HCT116 (cell line): Measurements from ENCODE around the gene GNPTAB. TPM values are rescaled to one million over a fixed set of nuclear protein-coding genes. Genes with fewer than 3 reads are reported as not detected.
A peak's percentile ranks its signal among the peaks of the same experiment; 100 is the strongest.

Experiments
- ATAC-seq: fragments of 200-7000 bp; cut with Tn5 transposase; 2 replicates; pipeline ENCODE4 v1.9.1; 2020; ENCODE audit warnings: mild to moderate bottlenecking, moderate library complexity
- BruUV-seq: library from RNA; stranded (reverse); fragments of 400-500 nt; replicated peaks from 2 replicates; lab custom pipeline; 2021; lab: Mats Ljungman, UMichigan
- CTCF ChIA-PET: fragments of 300-600 bp; sonication (Branson Sonifier 250); formaldehyde crosslinking; loops from one replicate; lab custom pipeline; 2021; ENCODE audit warnings: antibody characterized with exemption; lab: Charles Lee
- POLR2A ChIA-PET: fragments of 300-600, 350-600 bp; sonication (Branson Sonifier 250); formaldehyde crosslinking; loops from one replicate; lab custom pipeline; 2021; ENCODE audit warnings: antibody characterized with exemption; lab: Charles Lee
- RAD21 ChIA-PET, 2 experiments: fragments of 300-600 bp; sonication (Branson Sonifier 250); formaldehyde crosslinking; loops; one replicate each; lab custom pipeline; 2023; ENCODE audit warnings: low total read pairs in 2 of 2; ENCODE audit not compliant: uncharacterized antibody in 2 of 2, unreplicated experiment in 2 of 2, low non-redundant PET in 1 of 2; lab: Charles Lee
- DNase-seq: peaks from one replicate; pipeline ENCODE4 v3.0.0-alpha.2; 2010; ENCODE audit warnings: low read depth, low spot score
- H2AFZ ChIP-seq: fragments of 200-600 bp; shearing (Covaris generic), sonication (generic); 2 replicates; pipeline ENCODE4 v1.6.1; 2017; ENCODE audit warnings: low read depth, mixed run types, mixed read lengths, antibody characterized with exemption, low read length; ENCODE audit not compliant: poor library complexity, severe bottlenecking
- H3K27ac ChIP-seq: 2 replicates; pipeline ENCODE4 v1.5.1; 2012; ENCODE audit warnings: low read depth, low read length
- H3K27me3 ChIP-seq: fragments of 200-600 bp; sonication (generic); 2 replicates; pipeline ENCODE4 v1.6.1; 2016; ENCODE audit warnings: mixed run types, low read length, mixed read lengths; ENCODE audit not compliant: insufficient read depth
- H3K36me3 ChIP-seq, 2 experiments: fragments of 200-500 bp in 1 of 2; fragments of 200-600 bp in 1 of 2; sonication (Bioruptor generic) in 1 of 2; sonication (generic) in 1 of 2; 2 replicates each; pipeline versions ENCODE4 v1.5.1 to v1.6.1; 2014 to 2016; ENCODE audit warnings: low read length in 2 of 2, inconsistent platforms in 1 of 2, mixed read lengths in 1 of 2, mixed run types in 1 of 2; ENCODE audit not compliant: insufficient read depth in 2 of 2, control insufficient read depth in 1 of 2
- H3K4me1 ChIP-seq, 2 experiments: fragments of 200-600 bp in 1 of 2; sonication (generic) in 1 of 2; 2 replicates each; pipeline versions ENCODE4 v1.5.1 to v1.6.1; 2012 to 2017; ENCODE audit warnings: low read length in 2 of 2, inconsistent platforms in 1 of 2, mild to moderate bottlenecking in 1 of 2, mixed read lengths in 1 of 2, mixed run types in 1 of 2, moderate library complexity in 1 of 2; ENCODE audit not compliant: insufficient read depth in 2 of 2, control insufficient read depth in 1 of 2
- H3K4me2 ChIP-seq: fragments of 200-600 bp; sonication (generic); 2 replicates; pipeline ENCODE4 v1.6.1; 2017; ENCODE audit warnings: mixed run types, low read length, mixed read lengths
- H3K4me3 ChIP-seq, 2 experiments: fragments of 200-600 bp in 1 of 2; sonication (generic) in 1 of 2; replicated peaks in 1 of 2; 2 replicates each; pipeline ENCODE4 v1.5.1; 2011 to 2016; ENCODE audit warnings: low read length in 2 of 2, control low read depth in 1 of 2, low read depth in 1 of 2, mild to moderate bottlenecking in 1 of 2, mixed read lengths in 1 of 2, mixed run types in 1 of 2
- H3K79me2 ChIP-seq: fragments of 200-600 bp; sonication (generic); 2 replicates; pipeline ENCODE4 v1.6.1; 2017; ENCODE audit warnings: mild to moderate bottlenecking, mixed run types, low read length, moderate library complexity, mixed read lengths; ENCODE audit not compliant: insufficient read depth
- H3K9ac ChIP-seq: fragments of 200-600 bp; sonication (generic); 2 replicates; pipeline ENCODE4 v1.6.1; 2016; ENCODE audit warnings: low read length, mixed read lengths
- H3K9me2 ChIP-seq: fragments of 200-600 bp; sonication (generic), shearing (Covaris generic); 2 replicates; pipeline ENCODE4 v1.6.1; 2017; ENCODE audit warnings: mixed run types, mild to moderate bottlenecking, moderate library complexity; ENCODE audit not compliant: insufficient read depth
- H3K9me3 ChIP-seq, 2 experiments: fragments of 200-500 bp in 1 of 2; fragments of 200-600 bp in 1 of 2; sonication (Bioruptor generic) in 1 of 2; sonication (generic) in 1 of 2; 2 replicates each; pipeline ENCODE4 v1.6.1; 2014 to 2017; ENCODE audit warnings: low read length in 2 of 2, mixed read lengths in 2 of 2, inconsistent platforms in 1 of 2, low read depth in 1 of 2, mild to moderate bottlenecking in 1 of 2, mixed run types in 1 of 2, moderate library complexity in 1 of 2; ENCODE audit not compliant: control insufficient read depth in 1 of 2, insufficient read depth in 1 of 2
- H4K20me1 ChIP-seq: fragments of 200-600 bp; sonication (generic), shearing (Covaris generic); 2 replicates; pipeline ENCODE4 v1.6.1; 2017; ENCODE audit warnings: mixed run types, mild to moderate bottlenecking, moderate library complexity; ENCODE audit not compliant: insufficient read depth
- CBX3 ChIP-seq: IDR thresholded peaks from 2 replicates; pipeline ENCODE4 v1.6.1; 2012; ENCODE audit warnings: low read depth
- EZH2 ChIP-seq: fragments of 200-600 bp; sonication (generic); IDR thresholded peaks from 2 replicates; pipeline ENCODE4 v1.6.1; 2017; ENCODE audit warnings: antibody characterized with exemption, mixed run types
- FOSL1 ChIP-seq: IDR thresholded peaks from 2 replicates; pipeline ENCODE4 v1.6.1; 2012; ENCODE audit warnings: low read depth
- POLR2A ChIP-seq: IDR thresholded peaks from 2 replicates; pipeline ENCODE4 v1.7.0; 2011; ENCODE audit warnings: borderline replicate concordance; ENCODE audit not compliant: insufficient read depth, insufficient read length; ENCODE audit errors: extremely low read depth
- POLR2AphosphoS5 ChIP-seq: IDR thresholded peaks from 2 replicates; pipeline ENCODE4 v1.6.1; 2011; ENCODE audit warnings: mild to moderate bottlenecking, low read depth, low read length, moderate library complexity
- SIN3A ChIP-seq: IDR thresholded peaks from 2 replicates; pipeline ENCODE4 v1.6.1; 2012; ENCODE audit warnings: low read depth
- YY1 ChIP-seq: IDR thresholded peaks from 2 replicates; pipeline ENCODE4 v1.6.1; 2011; ENCODE audit warnings: low read length, low read depth, moderate library complexity, mild to moderate bottlenecking; ENCODE audit not compliant: insufficient replicate concordance; ENCODE audit errors: extremely low read depth
- ZFX ChIP-seq: fragments of 450-650 bp; IDR thresholded peaks from 2 replicates; pipeline ENCODE4 v1.6.1; 2017
- ZNF274 ChIP-seq: fragments of 200-500 bp; sonication (Bioruptor generic); IDR thresholded peaks from 2 replicates; pipeline ENCODE4 v1.6.1; 2014; ENCODE audit warnings: mild to moderate bottlenecking, low read depth, low read length, inconsistent platforms
- intact Hi-C: fragments of 100-400 bp; cut with micrococcal nuclease; formaldehyde crosslinking; loops from 2 replicates; pipeline ENCODE4 v1.10.0; 2022
- total RNA-seq: library from RNA; stranded (reverse); gene quantifications from one replicate; pipeline ENCODE4 v1.2.1, GENCODE V29; 2021; ENCODE audit not compliant: unreplicated experiment

Gene GNPTAB
- total RNA-seq, 1 experiment from 2014 or later: 41.4 TPM

DNA sequence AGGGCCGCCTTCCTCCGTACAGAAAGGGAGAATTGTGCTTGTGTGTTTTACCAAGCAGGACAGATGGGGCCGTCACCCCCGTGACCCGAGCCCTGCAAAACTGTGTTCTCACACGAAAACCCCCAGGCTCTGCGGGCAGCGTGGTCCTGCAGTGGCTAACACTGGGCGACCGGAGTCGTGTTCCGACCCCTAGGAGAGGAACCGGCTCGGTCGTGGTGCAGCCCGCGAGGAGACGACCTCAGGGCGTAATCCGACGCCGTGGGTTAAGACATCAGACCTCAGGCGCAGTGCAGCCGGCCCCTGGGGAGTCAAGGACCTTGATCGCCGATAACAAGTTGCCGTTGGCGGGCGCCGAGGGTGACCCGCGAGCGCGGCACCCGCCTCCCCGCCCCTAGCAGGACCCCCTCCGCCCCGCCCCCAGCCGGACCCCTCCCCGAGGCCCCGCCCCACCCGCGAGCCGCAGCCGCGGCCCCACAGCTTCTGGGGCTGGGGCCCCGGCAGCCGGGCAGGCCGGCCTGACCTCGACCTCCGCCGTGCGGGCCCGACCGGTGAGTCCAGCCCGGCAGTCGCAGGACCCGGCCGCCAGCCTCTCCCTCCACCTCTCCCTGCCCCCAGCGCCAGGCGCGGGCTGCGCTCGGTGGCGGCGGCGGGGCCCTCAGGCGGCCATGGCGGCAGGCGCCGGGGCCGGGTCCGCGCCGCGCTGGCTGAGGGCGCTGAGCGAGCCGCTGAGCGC is 133.4 kb downstream of the GNPTAB start, which contains the start of gene CHPT1:
CHPT1 (plus strand) TSS at position 444 of the 733 bp plus-strand sequence; CDS start at position 666, 222 bp downstream.
- POLR2A ChIA-PET: no interaction called here
- CTCF ChIA-PET: no interaction called here
- RAD21 ChIA-PET: no interaction called here
- ATAC-seq: peak; percentile 74
- Histone ChIP-seq H2AFZ (peak within 1 kb of the TSS; percentile 88), H3K4me1 (peaks cover 8 to 15% of the 10 kb centered on the region in 2 experiments; a peak in 3 of 4 replicates), H3K9me3 (no peaks in the 10 kb centered on the region), H3K79me2 (peaks cover 44% of the 10 kb centered on the region), H3K4me3 (peak within 1 kb of the TSS; percentile 58 to 94), H3K9ac (peak within 1 kb of the TSS; percentile 84), H3K36me3 (no peaks in the 10 kb centered on the region), H3K9me2 (no peaks in the 10 kb centered on the region), H3K4me2 (peak within 1 kb of the TSS; percentile 97), H3K27ac (peak within 1 kb of the TSS; percentile 81), H3K27me3 (no peaks in the 10 kb centered on the region), H4K20me1 (no peaks in the 10 kb centered on the region)
- intact Hi-C loops: no loop called here
- DNase-seq: no peak
- no TSS peak for BruUV-seq
- TF ChIP-seq FOSL1 (no peak), ZFX (peak; percentile 93), POLR2AphosphoS5 (peak; percentile 74), POLR2A (peak; percentile 48)

DNA sequence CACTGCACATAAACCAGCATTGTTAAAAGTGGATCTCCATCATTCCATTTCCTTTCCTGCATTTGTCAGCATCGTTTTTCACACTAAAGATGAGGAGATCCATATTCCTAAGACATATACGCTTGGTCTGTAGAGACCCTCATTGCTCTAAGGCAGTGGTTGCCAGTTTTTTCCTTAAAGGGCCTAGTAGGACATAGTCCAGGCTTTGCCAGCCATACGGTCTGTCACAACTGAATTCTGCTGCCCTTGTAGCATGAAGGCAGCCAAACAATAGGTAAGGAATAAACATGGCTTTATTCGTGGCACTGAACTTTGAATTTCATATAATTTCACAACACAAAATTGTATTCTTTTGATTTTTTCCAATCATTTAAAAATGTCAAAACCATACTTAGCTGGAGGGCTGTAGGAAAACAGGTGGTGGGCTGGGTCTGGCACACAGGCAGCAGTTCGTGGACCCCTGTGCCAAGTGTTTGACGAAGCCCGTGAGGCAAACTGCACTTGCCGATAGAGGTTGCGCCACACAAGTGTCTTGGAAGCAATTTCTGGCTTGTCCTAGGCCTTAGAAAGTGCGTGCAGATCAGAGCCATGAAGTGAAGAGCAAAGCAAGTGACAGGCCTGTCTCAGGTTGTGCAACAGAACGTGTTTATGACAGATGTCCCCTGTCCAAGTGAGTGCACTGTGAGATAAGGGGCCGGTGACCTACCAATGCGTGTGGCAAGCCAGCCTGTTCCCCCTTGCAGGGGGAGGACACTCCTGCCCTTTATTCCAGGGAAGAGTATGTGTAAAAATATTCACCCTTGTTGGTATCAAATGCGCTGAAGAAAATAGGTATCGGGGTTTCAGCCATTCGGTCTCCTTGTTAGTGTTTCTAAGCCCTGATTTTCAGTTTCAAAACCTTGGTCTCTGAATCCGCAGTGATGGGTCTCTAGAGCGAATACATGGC is 134.2 kb downstream of the GNPTAB start:
- CTCF ChIA-PET: no interaction called here
- no peaks in the 10 kb centered on the region for H3K36me3 ChIP-seq
- peak overlapping the region; percentile 88 for H2AFZ ChIP-seq
- no peaks in the 10 kb centered on the region for H3K27me3 ChIP-seq
- peak overlapping the region; percentile 97 for H3K4me2 ChIP-seq
- peak overlapping the region; percentile 58 to 94 for H3K4me3 ChIP-seq
- TF ChIP-seq CBX3 (no peak), YY1 (no peak), SIN3A (no peak), ZNF274 (no peak), EZH2 (no peak)
- ATAC-seq (no peak), DNase-seq (no peak)
- BruUV-seq: no TSS peak
- POLR2A ChIA-PET: no interaction called here
- no peaks in the 10 kb centered on the region for H3K9me3 ChIP-seq
- intact Hi-C loops: no loop called here
- H3K79me2 ChIP-seq: peaks cover 35% of the 10 kb centered on the region
- RAD21 ChIA-PET: no interaction called here
- no peaks in the 10 kb centered on the region for H4K20me1 ChIP-seq
- peak overlapping the region; percentile 53; the same call in 1 of the 2 replicates for H3K27ac ChIP-seq
- H3K9ac ChIP-seq: peak overlapping the region; percentile 84
- H3K4me1 ChIP-seq: peaks cover 8 to 15% of the 10 kb centered on the region in 2 experiments; a peak in 3 of 4 replicates
- H3K9me2 ChIP-seq: no peaks in the 10 kb centered on the region
